Heart left ventricle (tissue), 16 donors: ENCODE data around the gene COBL. TPM values are rescaled to one million over a fixed set of nuclear protein-coding genes. Genes with fewer than 3 reads are reported as not detected.

Experiments
- ATAC-seq, 4 donors: fragments of 200-7000 bp; cut with Tn5 transposase; one replicate each; pipeline ENCODE4 v1.9.1; 2020 to 2022; ENCODE audit warnings: moderate library complexity in 4 of 4, mild to moderate bottlenecking in 3 of 4, moderate number of reproducible peaks in 1 of 4
- DNase-seq, 5 donors: peaks; one replicate each; pipeline ENCODE4 v3.0.0-alpha.2; 2020
- H3K27ac ChIP-seq, 12 donors: fragments of 200-600 bp; sonication (generic) in 4 of 12; one replicate each; pipeline versions ENCODE4 v1.5.0 to v1.8.0; 2016 to 2022; ENCODE audit warnings: mild to moderate bottlenecking in 2 of 12
- H3K27me3 ChIP-seq, 9 donors: fragments of 200-600 bp; sonication (generic) in 2 of 9; one replicate each; pipeline versions ENCODE4 v1.5.1 to v1.8.0; 2016 to 2022; ENCODE audit warnings: mild to moderate bottlenecking in 3 of 9
- H3K36me3 ChIP-seq, 9 donors: fragments of 200-600 bp; sonication (generic) in 2 of 9; one replicate each; pipeline versions ENCODE4 v1.5.0 to v1.8.0; 2018 to 2022; ENCODE audit warnings: mild to moderate bottlenecking in 2 of 9
- H3K4me1 ChIP-seq, 12 donors: fragments of 200-600 bp; sonication (generic) in 4 of 12; one replicate each; pipeline versions ENCODE4 v1.5.0 to v1.8.0; 2016 to 2022; ENCODE audit warnings: mild to moderate bottlenecking in 3 of 12
- H3K4me3 ChIP-seq, 12 donors: fragments of 200-600 bp; sonication (generic) in 4 of 12; one replicate each; pipeline versions ENCODE4 v1.5.0 to v1.8.0; 2017 to 2022; ENCODE audit warnings: mild to moderate bottlenecking in 9 of 12, moderate library complexity in 4 of 12
- H3K9me3 ChIP-seq, 12 donors: fragments of 200-600 bp; sonication (generic) in 4 of 12; one replicate each; pipeline versions ENCODE4 v1.5.0 to v1.8.0; 2016 to 2022; ENCODE audit warnings: mild to moderate bottlenecking in 1 of 12
- CTCF ChIP-seq, 12 donors: fragments of 200-600 bp; sonication (generic) in 4 of 12; IDR thresholded peaks; one replicate each; pipeline versions ENCODE4 v1.5.0 to v1.8.0; 2018 to 2022; ENCODE audit warnings: antibody characterized with exemption in 12 of 12, mild to moderate bottlenecking in 5 of 12
- POLR2A ChIP-seq, 2 donors: fragments of 450-650 bp; IDR thresholded peaks; one replicate each; pipeline ENCODE4 v1.6.1; 2017; ENCODE audit warnings: antibody characterized with exemption in 2 of 2, mild to moderate bottlenecking in 2 of 2, moderate library complexity in 2 of 2
- WGBS, 4 donors: extraction: QIAGEN DNeasy Blood & Tissue Kit in 2 of 4; methylation state at CpG; one replicate each; pipeline versions ENCODE4 v1.1.5 to v1.1.7; 2013 to 2018; 5-methylcytosine and 5-hydroxymethylcytosine counted together
- intact Hi-C, 10 donors: fragments of 100-400 bp; cut with DNase I; formaldehyde crosslinking; loops; one replicate each; pipeline versions ENCODE4 v1.11.1 to v1.14.2; 2022
- polyA plus RNA-seq, 2 donors: library from polyadenylated mRNA; stranded (reverse); fragments of 200-250 nt; gene quantifications; one replicate each; pipeline ENCODE4 v1.2.3, GENCODE V29; 2013
- total RNA-seq, 9 donors: library from RNA; depleted of rRNA in 2 of 9; stranded (reverse); fragments of >200 nt in 2 of 9; fragmentation: NEBNext Ultra II Directional in 3 of 9; extraction: Animal tissue kit (Norgen Biotek cat#: 25700) in 3 of 9; gene quantifications; one replicate each; pipeline versions ENCODE4 v1.1.0 to v1.2.4, GENCODE V29; 2016 to 2023
- donor health status: ischemic (EF 13 %, LVEDD 7.1; RV severe dilation, severe dysfunction).
- donor health status: healthy with polysubstance abuse.
- donor health status: DM: no; HTN: yes; CAD: no.
- donor health status: DM: no; HTN: no; CAD: no.
- donor health status: ischemic (EF 25% LVEDD 6.9; RV normal size, moderate dysfunction).
- donor health status: ischemic (EF 25% LVEDD 5.7; RV mildly dilated, moderate dysfunction).
- donor health status: healthy.
- donor health status: DM: yes; HTN: yes; CAD: no.
- donor health status: ischemic (EF 35%, LVEDD 5.7; RV mildly dilated, moderate dysfunction).
- donor health status: nonischemic (EF 11% LVEDD 7.7; RV severe dilation, severe dysfunction).
- donor health status: DM: yes; HTN: yes; CAD: no.
- donor health status: PGD.
- donor health status: ischemic (EF 29% LVEDD 5.4; RV normal size, mild dysfunction).
- donor health status: nonischemic (EF 23%, LVEDD 6.1; RV moderate dilation, normal function).

The COBL gene
- total and polyA plus RNA-seq, 11 donors, result 25.9 to 123 (median 80.4) TPM

DNA sequence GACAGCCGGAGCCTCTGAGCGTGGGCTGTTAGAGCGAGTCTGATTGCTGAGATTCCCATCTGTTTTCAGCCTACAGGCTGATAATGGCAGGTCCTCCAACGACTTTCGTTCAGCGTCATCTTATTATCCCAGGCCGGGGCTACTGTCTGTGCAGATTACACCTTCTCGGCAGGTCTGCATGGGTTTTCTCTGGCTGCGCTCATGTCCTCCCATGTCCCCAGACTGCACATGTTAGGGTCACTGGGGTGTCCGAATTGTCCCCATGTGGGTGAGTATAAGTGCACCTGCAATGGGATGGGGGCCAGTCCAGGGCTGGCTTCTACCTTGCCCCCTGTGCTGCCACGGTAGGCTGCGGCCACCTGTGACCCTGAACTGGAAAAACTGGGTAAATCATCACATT lies 257.8 kb downstream of the COBL start:
- Histone ChIP-seq H3K27me3 (no peaks in the 10 kb centered on the region), H3K4me1 (peaks cover 0 to 11% (median 0%) of the 10 kb centered on the region in 12 donors), H3K9me3 (peaks cover 0 to 4% (median 0%) of the 10 kb centered on the region in 12 donors), H3K27ac (no peak overlapping the region), H3K4me3 (no peak overlapping the region), H3K36me3 (no peaks in the 10 kb centered on the region)
- TF ChIP-seq CTCF (IDR thresholded peaks at IDR 0.05) (no peak), POLR2A (IDR thresholded peaks at IDR 0.05) (no peak)
- ATAC-seq (no peak), DNase-seq (no peak)
- intact Hi-C loops, result no loop called here
- 94 to 96% (median 95%) methylated on average over 12 of the region's 12 CpGs for WGBS, 4 donors

- Histone ChIP-seq H3K27me3 (no peaks in the 10 kb centered on the region), H3K36me3 (no peaks in the 10 kb centered on the region), H3K4me1 (peaks cover 0 to 8% (median 0%) of the 10 kb centered on the region in 12 donors), H3K27ac (no peak overlapping the region), H3K9me3 (peaks cover 0 to 4% (median 0%) of the 10 kb centered on the region in 12 donors), H3K4me3 (no peak overlapping the region)
- TF ChIP-seq POLR2A (IDR thresholded peaks at IDR 0.05) (no peak), CTCF (IDR thresholded peaks at IDR 0.05) (no peak)
- ATAC-seq, result peak in 3 of 4 donors; percentile 36 to 48 (median 46)
- 71 to 77% (median 73%) methylated on average over 22 of the region's 22 CpGs for WGBS, 4 donors
- peak in 1 of 5 donors; percentile 44 for DNase-seq
- intact Hi-C loops, result no loop called here
These were observed 261.4 kb downstream of the COBL start for GRCh38 chr7:51055039-51055840.

DNA sequence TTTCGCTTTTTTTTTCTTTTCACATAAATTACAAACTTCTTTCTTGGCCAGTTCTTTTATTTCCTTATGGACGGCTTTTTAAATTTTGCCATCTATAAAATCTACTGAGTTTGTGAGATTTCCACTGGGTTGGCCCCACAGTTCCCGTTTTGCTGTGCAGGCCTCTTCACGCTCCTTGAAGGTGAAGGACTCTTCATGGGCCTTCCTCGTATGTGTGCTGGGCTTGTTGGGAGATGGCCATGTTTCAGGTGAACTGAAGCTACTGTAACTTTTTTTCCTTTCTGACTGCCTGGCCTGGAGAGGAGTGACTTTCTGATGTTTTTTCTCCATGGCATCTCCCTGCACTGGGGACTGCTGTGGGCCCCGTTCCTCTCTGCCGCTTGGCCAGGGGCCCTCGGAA lies 262.4 kb downstream of the COBL start:
- H3K36me3 ChIP-seq, result no peaks in the 10 kb centered on the region
- intact Hi-C loops, result no loop called here
- no peak overlapping the region for H3K4me3 ChIP-seq
- H3K27me3 ChIP-seq, result no peaks in the 10 kb centered on the region
- H3K9me3 ChIP-seq, result no peaks in the 10 kb centered on the region
- no peak overlapping the region for H3K27ac ChIP-seq
- ATAC-seq (no peak), DNase-seq (no peak)
- WGBS, 4 donors, result 89 to 95% (median 94%) methylated on average over 8 of the region's 8 CpGs
- no peak for TF ChIP-seq POLR2A (IDR thresholded peaks at IDR 0.05)
- no peak for TF ChIP-seq CTCF (IDR thresholded peaks at IDR 0.05)
- peaks cover 0 to 8% (median 0%) of the 10 kb centered on the region in 12 donors for H3K4me1 ChIP-seq

- intact Hi-C loops, result no loop called here
- no peak for ATAC-seq
- TF ChIP-seq CTCF (IDR thresholded peaks at IDR 0.05), result no peak
- TF ChIP-seq POLR2A (IDR thresholded peaks at IDR 0.05), result no peak
- no peak overlapping the region for H3K4me3 ChIP-seq
- H3K36me3 ChIP-seq, result no peaks in the 10 kb centered on the region
- no peak overlapping the region for H3K27ac ChIP-seq
- no peaks in the 10 kb centered on the region for H3K27me3 ChIP-seq
- no peak for DNase-seq
- peaks cover 0 to 8% (median 0%) of the 10 kb centered on the region in 12 donors for H3K4me1 ChIP-seq
- no peaks in the 10 kb centered on the region for H3K9me3 ChIP-seq
- WGBS, 4 donors, result 90 to 95% (median 93%) methylated on average over 14 of the region's 14 CpGs
These were observed 263.3 kb downstream of the COBL start for GRCh38 chr7:51053160-51053925.
